Astrocyte of the hippocampus (primary cell): ENCODE measurements around the gene GPR31.

Source experiments
- DNase-seq: peaks from one replicate; pipeline ENCODE4 v3.0.0; 2011; ENCODE audit warnings: low read depth, low spot score

The GPR31 gene

GRCh38 chr6:167118839-167119238 lies 38.9 kb downstream of the GPR31 start:
- no peak for DNase-seq

DNA sequence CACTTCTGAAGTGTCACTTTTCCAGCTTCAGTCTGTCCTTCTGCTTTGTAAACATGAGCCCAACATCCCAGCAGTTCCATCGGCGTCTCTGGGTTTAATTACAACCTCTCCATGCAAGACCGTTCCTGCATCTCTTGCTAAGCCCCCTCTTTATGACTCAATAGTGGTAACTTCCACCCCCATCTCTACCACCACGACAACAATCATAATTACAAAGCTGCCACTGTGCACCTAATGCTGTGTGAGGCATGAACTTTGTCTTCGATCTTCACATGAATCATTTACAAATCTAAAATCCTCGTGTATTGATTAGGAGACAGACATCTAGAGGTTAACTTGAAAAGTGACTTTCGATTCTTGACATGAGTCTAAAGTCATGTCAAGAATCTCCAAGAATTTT lies 39.8 kb downstream of the GPR31 start:
- DNase-seq = no peak

DNA sequence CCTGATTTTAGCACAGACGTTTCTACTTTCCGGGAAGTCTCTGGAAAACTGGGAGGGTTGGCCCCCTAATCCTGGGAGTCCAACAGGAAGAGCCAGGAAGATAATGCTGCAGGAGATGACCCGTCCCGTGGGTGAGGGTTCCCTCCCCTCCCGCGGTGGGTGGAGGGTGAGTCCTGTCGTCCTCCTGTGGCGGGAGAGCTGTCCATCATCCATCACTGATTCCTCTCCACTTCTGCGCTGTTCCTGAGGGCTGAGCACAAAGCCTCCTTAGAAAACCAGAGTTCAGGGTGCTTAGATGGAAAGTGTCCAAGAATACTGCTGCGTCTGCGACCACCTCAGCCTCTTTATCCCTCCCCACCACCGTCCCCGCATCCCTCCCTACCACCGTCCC lies 40.9 kb downstream of the GPR31 start:
- DNase-seq = no peak

GRCh38 chr6:167116109-167116837 lies 41.5 kb downstream of the GPR31 start:
- no peak for DNase-seq

- no peak for DNase-seq
These were observed 42.7 kb downstream of the GPR31 start for GRCh38 chr6:167115054-167115453.

DNA sequence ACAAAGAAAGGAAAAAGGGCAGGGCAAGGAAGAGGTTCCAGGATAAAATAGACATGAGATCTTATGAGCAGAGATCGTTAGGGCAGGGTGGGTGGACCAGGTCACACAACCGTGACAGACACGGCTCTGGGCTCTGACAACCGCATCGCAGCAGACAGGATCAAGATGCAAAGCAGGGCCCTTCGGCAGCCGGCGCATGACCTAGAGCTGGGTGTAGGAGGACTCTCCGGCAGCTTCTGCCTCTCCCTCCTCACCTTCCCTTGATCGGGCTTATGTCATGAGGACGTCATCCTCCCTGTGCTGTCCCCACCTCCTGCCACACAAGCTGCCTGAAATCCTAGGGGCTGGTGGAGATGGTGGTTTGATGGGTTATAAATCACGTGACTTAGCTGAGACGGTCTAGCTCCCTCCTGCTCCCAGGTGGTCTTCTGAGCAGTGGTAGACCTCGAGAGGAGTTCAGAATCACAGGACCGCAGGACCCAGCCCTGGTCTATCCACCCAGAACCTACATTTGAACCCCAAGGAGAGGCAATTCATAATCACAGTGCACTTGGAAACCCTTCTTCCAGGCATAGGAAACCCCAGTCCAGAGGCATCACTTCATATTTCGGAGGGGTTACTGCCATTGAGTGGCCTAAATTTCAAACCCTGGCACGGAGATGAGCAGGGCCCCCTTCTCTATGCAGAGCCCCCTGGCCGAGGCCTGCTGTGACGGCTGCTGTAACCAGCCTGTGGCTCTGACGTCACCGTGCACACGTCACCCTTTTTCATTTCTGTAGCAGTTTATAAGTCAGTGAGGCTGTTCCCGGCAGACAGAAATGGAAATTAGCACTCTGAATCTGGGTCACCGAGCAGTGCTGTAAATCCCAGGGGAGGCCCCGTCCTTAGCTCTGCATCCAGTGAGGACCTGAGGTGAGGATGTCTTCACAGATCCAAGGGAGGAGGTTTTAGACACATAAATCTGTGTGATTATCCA lies 43.6 kb downstream of the GPR31 start:
- DNase-seq = no peak

- no peak for DNase-seq
These were observed 44.6 kb downstream of the GPR31 start for GRCh38 chr6:167113047-167113754.

- no peak for DNase-seq
These were observed 45.4 kb downstream of the GPR31 start for GRCh38 chr6:167112421-167112820.

GRCh38 chr6:167111597-167111996 lies 46.2 kb downstream of the GPR31 start:
- no peak for DNase-seq

- no peak for DNase-seq
These were observed 48.1 kb downstream of the GPR31 start for GRCh38 chr6:167109651-167110050.

DNA sequence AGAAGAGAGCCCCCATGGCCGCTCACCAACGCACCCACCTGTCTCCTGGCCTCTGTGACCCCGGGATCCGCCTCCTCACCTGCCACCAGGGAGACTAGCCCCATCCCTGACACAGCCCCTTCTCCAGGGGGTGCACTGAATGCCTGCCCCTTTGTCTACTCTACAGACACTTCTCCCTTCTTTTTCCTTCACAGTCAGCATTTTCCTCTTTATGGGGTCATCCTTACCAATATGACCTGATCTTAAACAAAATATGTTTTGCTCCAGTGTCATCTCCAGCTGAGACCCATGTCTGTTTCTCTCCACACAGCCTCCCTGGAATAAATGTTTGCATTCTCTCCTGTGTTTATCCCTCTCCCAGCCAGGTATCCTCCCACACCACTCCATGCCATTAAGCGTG lies 49.5 kb downstream of the GPR31 start:
- no peak for DNase-seq

GRCh38 chr6:167107787-167108186 lies 50.0 kb downstream of the GPR31 start:
- DNase-seq = no peak

- no peak for DNase-seq
These were observed 51.4 kb downstream of the GPR31 start for GRCh38 chr6:167106406-167106805.
